Fibroblast of villous mesenchyme (primary cell): ENCODE data around the gene CSMD2. TPM values are rescaled to one million over a fixed set of nuclear protein-coding genes. Genes with fewer than 3 reads are reported as not detected.

ENCODE experiments used
- DNase-seq: peaks from one replicate; pipeline ENCODE4 v3.0.0-alpha.2; 2010; ENCODE audit warnings: low read depth
- H3K4me3 ChIP-seq: 2 replicates; pipeline ENCODE4 v1.5.1; 2011; ENCODE audit warnings: low read depth, mild to moderate bottlenecking, low read length
- CTCF ChIP-seq: IDR thresholded peaks from 2 replicates; pipeline ENCODE4 v1.5.1; 2012; ENCODE audit warnings: low read depth, mild to moderate bottlenecking, low read length; ENCODE audit not compliant: insufficient read depth
- small RNA-seq: library from RNA; depleted of rRNA; stranded (forward); fragments of <200 nt; gene quantifications from one replicate; pipeline ENCODE3, GENCODE V24; 2012
- total RNA-seq: library from RNA; depleted of rRNA; stranded (reverse); fragments of >200 nt; gene quantifications from 2 replicates; pipeline ENCODE4 v1.2.3, GENCODE V29; 2012

The CSMD2 gene
- total RNA-seq, 1 donor, result 3.0 TPM

- no peak for TF ChIP-seq CTCF
- no peak for DNase-seq
- H3K4me3 ChIP-seq, result no peak overlapping the region
Observed at GRCh38 chr1:33468531-33468930, 696.5 kb downstream of the CSMD2 start.

- no peak overlapping the region for H3K4me3 ChIP-seq
- DNase-seq, result no peak
- TF ChIP-seq CTCF, result no peak
Observed at GRCh38 chr1:33468011-33468410, 697.0 kb downstream of the CSMD2 start.

GRCh38 chr1:33466159-33466558 is 698.9 kb downstream of the CSMD2 start:
- TF ChIP-seq CTCF, result no peak
- DNase-seq, result no peak
- no peak overlapping the region for H3K4me3 ChIP-seq

- H3K4me3 ChIP-seq, result no peak overlapping the region
- TF ChIP-seq CTCF, result no peak
- no peak for DNase-seq
Observed at GRCh38 chr1:33465316-33465715, 699.7 kb downstream of the CSMD2 start.

GRCh38 chr1:33464552-33464951 is 700.5 kb downstream of the CSMD2 start:
- no peak for TF ChIP-seq CTCF
- DNase-seq, result no peak

More at GRCh38 chr1:33464552-33464951, 700.5 kb downstream of the CSMD2 start:
- H3K4me3 ChIP-seq, result no peak overlapping the region

Small RNA genes within 50 kb of the gene (small RNA-seq; reads per million reads assigned to genes)
- gene RNA5SP42, result 0.38 reads per million

Other genes with a start within 250 kb of the CSMD2 start
- gene C1orf94, start 11.7 kb upstream of the CSMD2 start, total RNA-seq, result not detected in 2 replicates